ENCODE data around the gene ATAD3A. TPM values are rescaled to one million over a fixed set of nuclear protein-coding genes. Genes with fewer than 3 reads are reported as not detected.
"Not testable (repeated sequence)": the region's sequence is repeated elsewhere in the genome, so short reads cannot be mapped to it uniquely, and the experiment has no call there.

ATAD3A gene
- total RNA-seq, 2 experiments from 2014 or later = 61.7 to 65.1 TPM

- H3K9me3 Mint-ChIP-seq = no peaks in the 10 kb centered on the region
- intact Hi-C loops (cut with micrococcal nuclease) = no loop called here
- peaks cover 1% of the 10 kb centered on the region for H3K36me3 Mint-ChIP-seq (ENCODE audit: low read depth)
- DNase-seq (peak; percentile 97), ATAC-seq (peak; percentile 97)
- H3K27me3 Mint-ChIP-seq = no peaks in the 10 kb centered on the region
- peaks cover 21% of the 10 kb centered on the region for H3K4me1 Mint-ChIP-seq (ENCODE audit: low read depth)
- TF ChIP-seq CTCF (IDR thresholded peaks at IDR 0.05) = no peak
- ChIA-PET CTCF (no interaction called here), POLR2A (no interaction called here)
- peak within 1 kb of the TSS; percentile 82 for H3K4me3 Mint-ChIP-seq
- H3K27ac Mint-ChIP-seq = peak within 1 kb of the TSS; percentile 83
These were observed 40.4 kb upstream of the ATAD3A start, which contains the start of gene ATAD3B for GRCh38 chr1:1471389-1472052. Gene ATAD3B, plus strand, starts transcription at chr1:1471765. Its CDS starts 120 bp downstream, at chr1:1471885.

GRCh38 chr1:1472053-1472876 is 39.7 kb upstream of the ATAD3A start:
- H3K27me3 Mint-ChIP-seq; H3K36me3 Mint-ChIP-seq (ENCODE audit: low read depth); H3K9me3 Mint-ChIP-seq; intact Hi-C loops (cut with micrococcal nuclease); POLR2A ChIA-PET: not testable (repeated sequence)
- Mint-ChIP-seq H3K4me3 (peak overlapping the region; percentile 82), H3K4me1 (ENCODE audit: low read depth) (peaks cover 21% of the 10 kb centered on the region), H3K27ac (peak overlapping the region; percentile 67)
- peak; percentile 15 for ATAC-seq
- CTCF ChIA-PET = interaction anchor here (1.0 kb wide), 1 partner anchor 33 kb away, joined by 4 read pairs; no protein-coding TSS in a partner anchor
- DNase-seq = peak; percentile 29

DNA sequence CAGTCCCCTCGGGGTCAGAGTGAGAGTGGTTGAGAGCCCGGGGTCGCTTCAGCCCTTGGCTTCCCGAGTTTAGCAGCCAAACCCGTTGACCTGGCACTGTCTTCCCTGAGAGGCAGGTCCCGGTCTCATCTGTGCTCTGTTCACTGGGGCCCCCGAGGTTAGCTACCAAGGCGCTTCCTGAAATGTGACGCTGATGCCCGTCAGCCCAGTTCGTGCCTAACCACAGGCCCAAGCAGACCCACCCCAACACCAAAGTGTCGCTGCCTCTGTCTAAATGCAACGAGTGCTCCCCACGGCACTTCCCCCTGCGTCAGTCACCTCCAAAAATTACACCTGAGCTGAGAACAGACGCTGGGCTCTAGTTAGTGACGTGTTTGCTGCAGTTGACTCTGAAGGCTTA is 36.0 kb upstream of the ATAD3A start:
- intact Hi-C loops (cut with micrococcal nuclease); H3K4me1 Mint-ChIP-seq (ENCODE audit: low read depth); DNase-seq; ATAC-seq; H3K27ac Mint-ChIP-seq; H3K4me3 Mint-ChIP-seq; H3K27me3 Mint-ChIP-seq; CTCF ChIA-PET; H3K9me3 Mint-ChIP-seq: not testable (repeated sequence)
- POLR2A ChIA-PET = interaction anchor here (0.7 to 1.0 kb wide), 2 partner anchors 62 to 161 kb away, joined by 3 read pairs; no protein-coding TSS in a partner anchor
- peaks cover 20% of the 10 kb centered on the region for H3K36me3 Mint-ChIP-seq (ENCODE audit: low read depth)

- no peaks in the 10 kb centered on the region for H3K27me3 Mint-ChIP-seq
- intact Hi-C loops (cut with micrococcal nuclease) = no loop called here
- ATAC-seq (no peak), DNase-seq (no peak)
- H3K27ac Mint-ChIP-seq = no peak overlapping the region
- CTCF ChIA-PET = interaction anchor here (1.4 kb wide), 1 partner anchor 27 kb away, joined by 3 read pairs; no protein-coding TSS in a partner anchor
- peaks cover 8% of the 10 kb centered on the region for H3K4me1 Mint-ChIP-seq (ENCODE audit: low read depth)
- TF ChIP-seq CTCF (IDR thresholded peaks at IDR 0.05) = no peak
- POLR2A ChIA-PET = interaction anchor here (0.6 kb wide), 1 partner anchor 28 kb away, joined by 3 read pairs; no protein-coding TSS in a partner anchor
- no peak overlapping the region for H3K4me3 Mint-ChIP-seq
- H3K36me3 Mint-ChIP-seq (ENCODE audit: low read depth) = peaks cover 20% of the 10 kb centered on the region
- no peaks in the 10 kb centered on the region for H3K9me3 Mint-ChIP-seq
These were observed 34.8 kb upstream of the ATAD3A start for GRCh38 chr1:1477206-1477605.

GRCh38 chr1:1479547-1480487 is 32.1 kb upstream of the ATAD3A start:
- POLR2A ChIA-PET = no interaction called here
- DNase-seq (no peak), ATAC-seq (no peak)
- TF ChIP-seq CTCF (IDR thresholded peaks at IDR 0.05) = no peak
- Mint-ChIP-seq H3K36me3 (ENCODE audit: low read depth) (peaks cover 29% of the 10 kb centered on the region), H3K27me3 (no peaks in the 10 kb centered on the region), H3K4me3 (no peak overlapping the region), H3K9me3 (no peaks in the 10 kb centered on the region), H3K27ac (no peak overlapping the region), H3K4me1 (ENCODE audit: low read depth) (peaks cover 2% of the 10 kb centered on the region)
- intact Hi-C loops (cut with micrococcal nuclease) = no loop called here
- CTCF ChIA-PET = no interaction called here

GRCh38 chr1:1480488-1480867 is 31.5 kb upstream of the ATAD3A start:
- intact Hi-C loops (cut with micrococcal nuclease); CTCF ChIA-PET; H3K9me3 Mint-ChIP-seq; H3K4me1 Mint-ChIP-seq (ENCODE audit: low read depth); H3K27ac Mint-ChIP-seq; ATAC-seq; H3K4me3 Mint-ChIP-seq; POLR2A ChIA-PET; DNase-seq; H3K27me3 Mint-ChIP-seq: not testable (repeated sequence)
- peaks cover 27% of the 10 kb centered on the region for H3K36me3 Mint-ChIP-seq (ENCODE audit: low read depth)

DNA sequence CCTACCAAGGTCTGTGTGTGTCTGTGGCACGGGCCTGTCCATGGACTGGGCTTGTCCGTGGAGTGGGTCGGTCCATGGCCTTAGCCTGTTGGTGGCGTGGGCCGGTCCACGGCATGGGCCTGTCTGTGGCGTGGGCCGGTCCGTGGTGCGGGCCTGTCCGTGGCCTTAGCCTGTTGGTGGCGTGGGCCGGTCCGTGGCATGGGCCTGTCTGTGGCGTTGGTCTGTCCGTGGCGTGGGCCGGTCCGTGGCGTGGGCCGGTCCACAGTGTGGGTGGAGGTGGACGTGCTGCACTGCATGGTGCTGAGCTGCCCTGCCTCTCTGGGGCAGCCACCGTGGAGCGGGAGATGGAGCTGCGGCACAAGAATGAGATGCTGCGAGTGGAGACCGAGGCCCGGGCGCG is 30.2 kb upstream of the ATAD3A start:
- H3K27ac Mint-ChIP-seq; H3K9me3 Mint-ChIP-seq; CTCF ChIA-PET; H3K4me1 Mint-ChIP-seq (ENCODE audit: low read depth); H3K4me3 Mint-ChIP-seq; ATAC-seq; DNase-seq; POLR2A ChIA-PET; intact Hi-C loops (cut with micrococcal nuclease); H3K27me3 Mint-ChIP-seq: not testable (repeated sequence)
- peaks cover 27% of the 10 kb centered on the region for H3K36me3 Mint-ChIP-seq (ENCODE audit: low read depth)
